H9 (cell line): ENCODE results near the gene DPEP2. TPM values are rescaled to one million over a fixed set of nuclear protein-coding genes. Genes with fewer than 3 reads are reported as not detected.

Experiments used
- DNase-seq: peaks from one replicate; pipeline ENCODE4 v3.0.0-alpha.2; 2017
- H2AFZ ChIP-seq: one replicate; pipeline ENCODE4 v1.6.1; 2013; ENCODE audit warnings: mild to moderate bottlenecking, low read length, control low read depth, moderate library complexity
- H2AK5ac ChIP-seq: 2 replicates; pipeline ENCODE4 v1.6.1; 2013; ENCODE audit warnings: low read length, control low read depth, mixed read lengths; ENCODE audit not compliant: insufficient read length
- H2BK120ac ChIP-seq: one replicate; pipeline ENCODE4 v1.6.1; 2013; ENCODE audit warnings: low read depth, mild to moderate bottlenecking, low read length, control low read depth, inconsistent platforms; ENCODE audit not compliant: poor library complexity, severe bottlenecking
- H2BK12ac ChIP-seq: 2 replicates; pipeline ENCODE4 v1.6.1; 2013; ENCODE audit warnings: low read length, control low read depth, mixed read lengths, low read depth; ENCODE audit not compliant: insufficient read length
- H2BK15ac ChIP-seq: 2 replicates; pipeline ENCODE4 v1.6.1; 2013; ENCODE audit warnings: low read depth, low read length, control low read depth
- H2BK20ac ChIP-seq: one replicate; pipeline ENCODE4 v1.6.1; 2013; ENCODE audit warnings: low read depth, mild to moderate bottlenecking, low read length, control low read depth, inconsistent platforms; ENCODE audit not compliant: poor library complexity, severe bottlenecking
- H2BK5ac ChIP-seq: 2 replicates; pipeline ENCODE4 v1.6.1; 2013; ENCODE audit warnings: low read length, control low read depth, mixed read lengths; ENCODE audit not compliant: insufficient read length
- H3K14ac ChIP-seq: 2 replicates; pipeline ENCODE4 v1.6.1; 2013; ENCODE audit warnings: low read length, control low read depth; ENCODE audit not compliant: insufficient read depth
- H3K18ac ChIP-seq: 2 replicates; pipeline ENCODE4 v1.6.1; 2013; ENCODE audit warnings: low read depth, mild to moderate bottlenecking, mixed read lengths, low read length, control low read depth; ENCODE audit not compliant: insufficient read length
- H3K23ac ChIP-seq: 2 replicates; pipeline ENCODE4 v1.6.1; 2013; ENCODE audit warnings: low read length, control low read depth, mixed read lengths, low read depth; ENCODE audit not compliant: insufficient read length
- H3K23me2 ChIP-seq: 2 replicates; pipeline ENCODE4 v1.6.1; 2013; ENCODE audit warnings: low read depth, mild to moderate bottlenecking, mixed read lengths, low read length, control low read depth; ENCODE audit not compliant: insufficient read length, poor library complexity, severe bottlenecking
- H3K27ac ChIP-seq: 2 replicates; pipeline ENCODE4 v1.5.1; 2013; ENCODE audit warnings: low read length, control low read depth, mixed read lengths, low read depth; ENCODE audit not compliant: insufficient read length
- H3K27me3 ChIP-seq: 2 replicates; pipeline ENCODE4 v1.6.1; 2013; ENCODE audit warnings: low read length, control low read depth, inconsistent platforms; ENCODE audit not compliant: insufficient read depth
- H3K4ac ChIP-seq: 2 replicates; pipeline ENCODE4 v1.6.1; 2013; ENCODE audit warnings: low read depth, mild to moderate bottlenecking, control low read depth, inconsistent platforms, low read length, moderate library complexity
- H3K4me1 ChIP-seq: 2 replicates; pipeline ENCODE4 v1.6.1; 2013; ENCODE audit warnings: low read length, control low read depth, inconsistent platforms; ENCODE audit not compliant: insufficient read depth
- H3K4me2 ChIP-seq: 2 replicates; pipeline ENCODE4 v1.6.1; 2013; ENCODE audit warnings: low read length, control low read depth, mixed read lengths; ENCODE audit not compliant: insufficient read length, insufficient read depth
- H3K56ac ChIP-seq: 2 replicates; pipeline ENCODE4 v1.6.1; 2013; ENCODE audit warnings: low read depth, mild to moderate bottlenecking, mixed read lengths, low read length, control low read depth; ENCODE audit not compliant: insufficient read length
- H3K79me1 ChIP-seq: 2 replicates; pipeline ENCODE4 v1.6.1; 2013; ENCODE audit warnings: low read depth, mild to moderate bottlenecking, moderate library complexity, low read length, control low read depth, inconsistent platforms; ENCODE audit not compliant: insufficient read depth, poor library complexity, severe bottlenecking
- H3K79me2 ChIP-seq: 2 replicates; pipeline ENCODE4 v1.6.1; 2013; ENCODE audit warnings: low read length, control low read depth, inconsistent platforms; ENCODE audit not compliant: insufficient read depth
- H3K9ac ChIP-seq: 2 replicates; pipeline ENCODE4 v1.6.1; 2013; ENCODE audit warnings: low read length, control low read depth, mixed read lengths; ENCODE audit not compliant: insufficient read length; ENCODE audit errors: extremely low read depth
- H3K9me3 ChIP-seq: one replicate; pipeline ENCODE4 v1.6.1; 2013; ENCODE audit warnings: low read depth, low read length, inconsistent platforms; ENCODE audit not compliant: control insufficient read depth
- H3T11ph ChIP-seq: one replicate; pipeline ENCODE4 v1.6.1; 2013; ENCODE audit warnings: mild to moderate bottlenecking, low read length, control low read depth, inconsistent platforms
- H4K20me1 ChIP-seq: one replicate; pipeline ENCODE4 v1.6.1; 2013; ENCODE audit not compliant: control insufficient read depth, insufficient read length, insufficient read depth
- H4K5ac ChIP-seq: 2 replicates; pipeline ENCODE4 v1.6.1; 2013; ENCODE audit warnings: low read depth, mild to moderate bottlenecking, mixed read lengths, low read length, control low read depth; ENCODE audit not compliant: insufficient read length
- H4K8ac ChIP-seq: replicated peaks from 2 replicates; pipeline ENCODE4 v1.6.1; 2013; ENCODE audit warnings: low read length, control low read depth, mixed read lengths, low read depth; ENCODE audit not compliant: insufficient read length
- H4K91ac ChIP-seq: 2 replicates; pipeline ENCODE4 v1.6.1; 2013; ENCODE audit warnings: low read depth, mild to moderate bottlenecking, moderate library complexity, mixed read lengths, low read length, control low read depth; ENCODE audit not compliant: insufficient read length
- H3K27ac Mint-ChIP-seq, 3 experiments: 2 replicates in 2 of 3; 3 replicates in 1 of 3; pipeline ENCODE4 v1.8.0; 2020 to 2021; ENCODE audit warnings: mixed read lengths in 3 of 3, mild to moderate bottlenecking in 1 of 3, moderate library complexity in 1 of 3
- H3K27me3 Mint-ChIP-seq: 2 replicates; pipeline ENCODE4 v1.8.0; 2021; ENCODE audit warnings: low read depth, mild to moderate bottlenecking, moderate library complexity, mixed read lengths
- H3K36me3 Mint-ChIP-seq, 3 experiments: 2 replicates in 2 of 3; 3 replicates in 1 of 3; pipeline ENCODE4 v1.8.0; 2020 to 2021; ENCODE audit warnings: low read depth in 3 of 3, mixed read lengths in 3 of 3; ENCODE audit not compliant: insufficient read depth in 1 of 3
- H3K4me1 Mint-ChIP-seq, 2 experiments: 2 replicates each; pipeline ENCODE4 v1.8.0; 2020; ENCODE audit warnings: mixed read lengths in 2 of 2
- H3K4me3 Mint-ChIP-seq, 2 experiments: 2 replicates in 1 of 2; 3 replicates in 1 of 2; pipeline ENCODE4 v1.8.0; 2020 to 2021; ENCODE audit warnings: mild to moderate bottlenecking in 2 of 2, mixed read lengths in 2 of 2, moderate library complexity in 1 of 2
- H3K9me3 Mint-ChIP-seq, 2 experiments: 2 replicates in 1 of 2; 3 replicates in 1 of 2; pipeline ENCODE4 v1.8.0; 2020; ENCODE audit warnings: mild to moderate bottlenecking in 2 of 2, mixed read lengths in 2 of 2, moderate library complexity in 1 of 2
- WGBS: extraction: QIAGEN DNeasy Blood & Tissue Kit; methylation state at CpG from one replicate; pipeline ENCODE4 v1.1.7; 2013; ENCODE audit warnings: missing lambda C conversion rate, low lambda C conversion rate, mixed read lengths; ENCODE audit not compliant: insufficient read length; ENCODE audit errors: extremely low coverage; 5-methylcytosine and 5-hydroxymethylcytosine counted together
- total RNA-seq: library from RNA; stranded (reverse); gene quantifications from 2 replicates; pipeline ENCODE4 v1.2.1, GENCODE V29; 2021
- TF ChIP-seq, protein P1 (sequence below): fragments of 200-600 bp; sonication (generic); conservative IDR thresholded peaks from 3 replicates; pipeline ENCODE4 v1.8.0; 2021; ENCODE audit warnings: antibody characterized with exemption, mild to moderate bottlenecking

The DPEP2 gene
- total RNA-seq, 1 experiment from 2014 or later, result not detected

DNA sequence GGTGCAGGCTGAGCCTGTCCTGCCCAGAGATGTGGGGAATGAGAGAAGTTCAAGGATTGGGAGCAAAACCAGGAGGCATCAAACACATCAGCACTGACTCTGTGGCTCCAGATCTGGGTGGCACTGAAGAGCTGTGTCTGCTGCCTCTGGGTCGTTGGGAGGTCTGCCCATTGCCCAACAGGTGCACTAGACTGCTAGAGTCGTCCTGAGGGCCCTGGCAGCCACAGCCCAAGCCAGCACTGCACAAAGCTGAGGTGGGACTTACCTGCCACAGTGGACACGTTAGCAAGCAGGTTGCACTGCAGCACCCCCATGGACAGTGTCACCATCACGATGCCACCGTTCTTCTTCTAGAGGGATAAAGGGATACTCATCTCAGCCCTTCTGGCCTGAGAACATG, 22.3 kb downstream of the DPEP2 start:
- no peak overlapping the region for H2BK5ac ChIP-seq
- no peaks in the 10 kb centered on the region for H3K79me1 ChIP-seq
- H2AK5ac ChIP-seq, result no peak overlapping the region
- H3K79me2 ChIP-seq, result no peaks in the 10 kb centered on the region
- H4K5ac ChIP-seq, result no peak overlapping the region
- peaks cover 17% of the 10 kb centered on the region for H3K27me3 Mint-ChIP-seq
- no peak overlapping the region for H2BK120ac ChIP-seq
- H3K56ac ChIP-seq, result no peak overlapping the region
- no peak overlapping the region for H3T11ph ChIP-seq
- H3K27ac ChIP-seq, result no peak overlapping the region
- H2AFZ ChIP-seq, result no peak overlapping the region
- H4K8ac ChIP-seq, result no peak overlapping the region
- no peaks in the 10 kb centered on the region for H3K9me3 ChIP-seq
- H3K4me1 ChIP-seq, result no peaks in the 10 kb centered on the region
- no peaks in the 10 kb centered on the region for H3K4me1 Mint-ChIP-seq
- no peak overlapping the region for H2BK20ac ChIP-seq
- H2BK15ac ChIP-seq, result no peak overlapping the region
- H2BK12ac ChIP-seq, result no peak overlapping the region
- no peak overlapping the region for H3K27ac Mint-ChIP-seq
- no peak overlapping the region for H4K91ac ChIP-seq
- no peak overlapping the region for H3K23ac ChIP-seq
- TF ChIP-seq, protein P1, sequence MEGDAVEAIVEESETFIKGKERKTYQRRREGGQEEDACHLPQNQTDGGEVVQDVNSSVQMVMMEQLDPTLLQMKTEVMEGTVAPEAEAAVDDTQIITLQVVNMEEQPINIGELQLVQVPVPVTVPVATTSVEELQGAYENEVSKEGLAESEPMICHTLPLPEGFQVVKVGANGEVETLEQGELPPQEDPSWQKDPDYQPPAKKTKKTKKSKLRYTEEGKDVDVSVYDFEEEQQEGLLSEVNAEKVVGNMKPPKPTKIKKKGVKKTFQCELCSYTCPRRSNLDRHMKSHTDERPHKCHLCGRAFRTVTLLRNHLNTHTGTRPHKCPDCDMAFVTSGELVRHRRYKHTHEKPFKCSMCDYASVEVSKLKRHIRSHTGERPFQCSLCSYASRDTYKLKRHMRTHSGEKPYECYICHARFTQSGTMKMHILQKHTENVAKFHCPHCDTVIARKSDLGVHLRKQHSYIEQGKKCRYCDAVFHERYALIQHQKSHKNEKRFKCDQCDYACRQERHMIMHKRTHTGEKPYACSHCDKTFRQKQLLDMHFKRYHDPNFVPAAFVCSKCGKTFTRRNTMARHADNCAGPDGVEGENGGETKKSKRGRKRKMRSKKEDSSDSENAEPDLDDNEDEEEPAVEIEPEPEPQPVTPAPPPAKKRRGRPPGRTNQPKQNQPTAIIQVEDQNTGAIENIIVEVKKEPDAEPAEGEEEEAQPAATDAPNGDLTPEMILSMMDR, result no peak
- H3K23me2 ChIP-seq, result no peaks in the 10 kb centered on the region
- no peak overlapping the region for H3K4me2 ChIP-seq
- no peak overlapping the region for H3K14ac ChIP-seq
- no CpG with 5 or more reads among the region's 5 CpGs for WGBS
- no peaks in the 10 kb centered on the region for H3K36me3 Mint-ChIP-seq
- no peaks in the 10 kb centered on the region for H3K9me3 Mint-ChIP-seq
- no peak overlapping the region for H3K18ac ChIP-seq
- H3K4me3 Mint-ChIP-seq, result no peak overlapping the region
- no peak overlapping the region for H3K4ac ChIP-seq
- H3K9ac ChIP-seq, result no peak overlapping the region
- H4K20me1 ChIP-seq, result no peaks in the 10 kb centered on the region
- H3K27me3 ChIP-seq, result no peaks in the 10 kb centered on the region; the same call in 1 of the 2 replicates
- no peak for DNase-seq
